PFSK-1 (cell line): ENCODE results near the gene USH2A.

Source experiments
- TAF1 ChIP-seq: IDR thresholded peaks from 2 replicates; pipeline ENCODE4 v1.6.1; 2012; ENCODE audit warnings: low read length, control low read depth, borderline replicate concordance; ENCODE audit not compliant: insufficient read depth
- TF ChIP-seq, protein P1 (sequence below), 2 experiments: IDR thresholded peaks; 2 replicates each; pipeline versions ENCODE4 v1.6.1 to v1.8.0; 2011 to 2012; ENCODE audit warnings: low read depth in 2 of 2, low read length in 2 of 2, control low read depth in 1 of 2, inconsistent platforms in 1 of 2, mild to moderate bottlenecking in 1 of 2, moderate library complexity in 1 of 2; ENCODE audit not compliant: insufficient read depth in 1 of 2

DNA sequence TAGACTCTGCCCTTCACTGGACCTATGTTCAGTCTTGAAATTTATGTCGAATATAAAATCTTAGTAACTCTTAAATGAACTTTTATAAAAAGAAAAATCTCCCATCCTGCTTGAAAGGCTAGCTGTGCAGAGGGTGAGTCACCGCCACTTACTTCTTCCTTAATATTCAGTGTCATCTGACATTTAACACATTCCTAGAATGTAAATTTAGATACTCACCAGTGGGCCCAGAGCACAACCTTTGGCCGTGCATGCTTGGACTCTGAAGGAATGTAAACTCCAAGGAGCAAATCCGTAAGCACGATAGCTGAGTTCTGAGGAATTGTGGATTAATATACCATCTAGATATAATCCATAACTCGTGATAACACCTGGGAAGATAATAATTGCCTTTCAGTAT, 452.8 kb downstream of the USH2A start:
- TF ChIP-seq, protein P1, sequence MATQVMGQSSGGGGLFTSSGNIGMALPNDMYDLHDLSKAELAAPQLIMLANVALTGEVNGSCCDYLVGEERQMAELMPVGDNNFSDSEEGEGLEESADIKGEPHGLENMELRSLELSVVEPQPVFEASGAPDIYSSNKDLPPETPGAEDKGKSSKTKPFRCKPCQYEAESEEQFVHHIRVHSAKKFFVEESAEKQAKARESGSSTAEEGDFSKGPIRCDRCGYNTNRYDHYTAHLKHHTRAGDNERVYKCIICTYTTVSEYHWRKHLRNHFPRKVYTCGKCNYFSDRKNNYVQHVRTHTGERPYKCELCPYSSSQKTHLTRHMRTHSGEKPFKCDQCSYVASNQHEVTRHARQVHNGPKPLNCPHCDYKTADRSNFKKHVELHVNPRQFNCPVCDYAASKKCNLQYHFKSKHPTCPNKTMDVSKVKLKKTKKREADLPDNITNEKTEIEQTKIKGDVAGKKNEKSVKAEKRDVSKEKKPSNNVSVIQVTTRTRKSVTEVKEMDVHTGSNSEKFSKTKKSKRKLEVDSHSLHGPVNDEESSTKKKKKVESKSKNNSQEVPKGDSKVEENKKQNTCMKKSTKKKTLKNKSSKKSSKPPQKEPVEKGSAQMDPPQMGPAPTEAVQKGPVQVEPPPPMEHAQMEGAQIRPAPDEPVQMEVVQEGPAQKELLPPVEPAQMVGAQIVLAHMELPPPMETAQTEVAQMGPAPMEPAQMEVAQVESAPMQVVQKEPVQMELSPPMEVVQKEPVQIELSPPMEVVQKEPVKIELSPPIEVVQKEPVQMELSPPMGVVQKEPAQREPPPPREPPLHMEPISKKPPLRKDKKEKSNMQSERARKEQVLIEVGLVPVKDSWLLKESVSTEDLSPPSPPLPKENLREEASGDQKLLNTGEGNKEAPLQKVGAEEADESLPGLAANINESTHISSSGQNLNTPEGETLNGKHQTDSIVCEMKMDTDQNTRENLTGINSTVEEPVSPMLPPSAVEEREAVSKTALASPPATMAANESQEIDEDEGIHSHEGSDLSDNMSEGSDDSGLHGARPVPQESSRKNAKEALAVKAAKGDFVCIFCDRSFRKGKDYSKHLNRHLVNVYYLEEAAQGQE (IDR thresholded peaks at IDR 0.05; ENCODE audit: insufficient read depth in 1 of 2, low read depth in 2 of 2, low read length in 2 of 2), result no peak
- TF ChIP-seq TAF1, result no peak
